Measurements from ENCODE around the gene ZNF90.
"Not testable (repeated sequence)": the region's sequence is repeated elsewhere in the genome, so short reads cannot be mapped to it uniquely, and the experiment has no call there.

GRCh38 chr19:20137714-20138113 lies 59.9 kb downstream of the ZNF90 start:
- not testable (repeated sequence) for TF ChIP-seq EZH2phosphoT487 (IDR thresholded peaks at IDR 0.05; ENCODE audit: insufficient read depth, low read depth); EZH2 (IDR thresholded peaks at IDR 0.05; ENCODE audit: insufficient read depth, poor library complexity, severe bottlenecking)

Data from GM23248 (cell line).